ENCODE measurements around the gene DAPP1. TPM values are rescaled to one million over a fixed set of nuclear protein-coding genes. Genes with fewer than 3 reads are reported as not detected.

Gene DAPP1
- total RNA-seq, 1 experiment from 2014 or later: not detected

DNA sequence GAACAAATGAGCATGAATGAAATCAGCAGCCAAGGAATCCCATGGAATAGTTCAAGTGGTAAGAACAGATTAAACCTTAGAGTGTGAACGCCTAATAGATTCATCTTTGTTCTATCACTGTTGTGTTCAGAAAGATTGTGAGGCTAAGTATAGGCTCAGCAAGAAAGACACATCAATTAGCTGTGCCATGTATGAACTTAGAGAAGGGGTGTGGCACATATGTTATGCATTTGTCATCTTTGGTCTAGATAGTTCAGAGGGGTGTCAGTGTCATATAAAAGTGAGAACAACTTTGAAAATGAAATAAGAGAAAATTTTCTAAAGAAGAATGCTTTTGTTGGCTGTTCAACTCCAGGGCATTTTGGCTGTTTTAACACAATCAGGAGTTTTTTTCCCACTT is 9.4 kb downstream of the DAPP1 start (continued):
- TF ChIP-seq, protein P1, sequence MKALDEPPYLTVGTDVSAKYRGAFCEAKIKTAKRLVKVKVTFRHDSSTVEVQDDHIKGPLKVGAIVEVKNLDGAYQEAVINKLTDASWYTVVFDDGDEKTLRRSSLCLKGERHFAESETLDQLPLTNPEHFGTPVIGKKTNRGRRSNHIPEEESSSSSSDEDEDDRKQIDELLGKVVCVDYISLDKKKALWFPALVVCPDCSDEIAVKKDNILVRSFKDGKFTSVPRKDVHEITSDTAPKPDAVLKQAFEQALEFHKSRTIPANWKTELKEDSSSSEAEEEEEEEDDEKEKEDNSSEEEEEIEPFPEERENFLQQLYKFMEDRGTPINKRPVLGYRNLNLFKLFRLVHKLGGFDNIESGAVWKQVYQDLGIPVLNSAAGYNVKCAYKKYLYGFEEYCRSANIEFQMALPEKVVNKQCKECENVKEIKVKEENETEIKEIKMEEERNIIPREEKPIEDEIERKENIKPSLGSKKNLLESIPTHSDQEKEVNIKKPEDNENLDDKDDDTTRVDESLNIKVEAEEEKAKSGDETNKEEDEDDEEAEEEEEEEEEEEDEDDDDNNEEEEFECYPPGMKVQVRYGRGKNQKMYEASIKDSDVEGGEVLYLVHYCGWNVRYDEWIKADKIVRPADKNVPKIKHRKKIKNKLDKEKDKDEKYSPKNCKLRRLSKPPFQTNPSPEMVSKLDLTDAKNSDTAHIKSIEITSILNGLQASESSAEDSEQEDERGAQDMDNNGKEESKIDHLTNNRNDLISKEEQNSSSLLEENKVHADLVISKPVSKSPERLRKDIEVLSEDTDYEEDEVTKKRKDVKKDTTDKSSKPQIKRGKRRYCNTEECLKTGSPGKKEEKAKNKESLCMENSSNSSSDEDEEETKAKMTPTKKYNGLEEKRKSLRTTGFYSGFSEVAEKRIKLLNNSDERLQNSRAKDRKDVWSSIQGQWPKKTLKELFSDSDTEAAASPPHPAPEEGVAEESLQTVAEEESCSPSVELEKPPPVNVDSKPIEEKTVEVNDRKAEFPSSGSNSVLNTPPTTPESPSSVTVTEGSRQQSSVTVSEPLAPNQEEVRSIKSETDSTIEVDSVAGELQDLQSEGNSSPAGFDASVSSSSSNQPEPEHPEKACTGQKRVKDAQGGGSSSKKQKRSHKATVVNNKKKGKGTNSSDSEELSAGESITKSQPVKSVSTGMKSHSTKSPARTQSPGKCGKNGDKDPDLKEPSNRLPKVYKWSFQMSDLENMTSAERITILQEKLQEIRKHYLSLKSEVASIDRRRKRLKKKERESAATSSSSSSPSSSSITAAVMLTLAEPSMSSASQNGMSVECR (CRISPR knock-in tag; IDR thresholded peaks at IDR 0.05; ENCODE audit: borderline replicate concordance): no peak
- TF ChIP-seq, protein P2, sequence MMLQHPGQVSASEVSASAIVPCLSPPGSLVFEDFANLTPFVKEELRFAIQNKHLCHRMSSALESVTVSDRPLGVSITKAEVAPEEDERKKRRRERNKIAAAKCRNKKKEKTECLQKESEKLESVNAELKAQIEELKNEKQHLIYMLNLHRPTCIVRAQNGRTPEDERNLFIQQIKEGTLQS (CRISPR knock-in tag; conservative IDR thresholded peaks at IDR 0.05): no peak
- TF ChIP-seq NR2C2 (CRISPR knock-in tag; IDR thresholded peaks at IDR 0.05) (no peak), ZNF219 (CRISPR knock-in tag; IDR thresholded peaks at IDR 0.05; ENCODE audit: borderline replicate concordance) (no peak), FOXJ3 (CRISPR knock-in tag; IDR thresholded peaks at IDR 0.05; ENCODE audit: borderline replicate concordance) (no peak), ZNF263 (CRISPR knock-in tag; IDR thresholded peaks at IDR 0.05; ENCODE audit: low read depth) (no peak), ZNF671 (CRISPR knock-in tag; IDR thresholded peaks at IDR 0.05) (no peak), MXD4 (CRISPR knock-in tag; IDR thresholded peaks at IDR 0.05; ENCODE audit: borderline replicate concordance) (no peak), TCF7 (CRISPR knock-in tag; IDR thresholded peaks at IDR 0.05; ENCODE audit: low read depth) (no peak)
- TF ChIP-seq, protein P3, sequence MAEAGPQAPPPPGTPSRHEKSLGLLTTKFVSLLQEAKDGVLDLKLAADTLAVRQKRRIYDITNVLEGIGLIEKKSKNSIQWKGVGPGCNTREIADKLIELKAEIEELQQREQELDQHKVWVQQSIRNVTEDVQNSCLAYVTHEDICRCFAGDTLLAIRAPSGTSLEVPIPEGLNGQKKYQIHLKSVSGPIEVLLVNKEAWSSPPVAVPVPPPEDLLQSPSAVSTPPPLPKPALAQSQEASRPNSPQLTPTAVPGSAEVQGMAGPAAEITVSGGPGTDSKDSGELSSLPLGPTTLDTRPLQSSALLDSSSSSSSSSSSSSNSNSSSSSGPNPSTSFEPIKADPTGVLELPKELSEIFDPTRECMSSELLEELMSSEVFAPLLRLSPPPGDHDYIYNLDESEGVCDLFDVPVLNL (CRISPR knock-in tag; IDR thresholded peaks at IDR 0.05; ENCODE audit: borderline replicate concordance, low read depth): no peak
- TF ChIP-seq, protein P4, sequence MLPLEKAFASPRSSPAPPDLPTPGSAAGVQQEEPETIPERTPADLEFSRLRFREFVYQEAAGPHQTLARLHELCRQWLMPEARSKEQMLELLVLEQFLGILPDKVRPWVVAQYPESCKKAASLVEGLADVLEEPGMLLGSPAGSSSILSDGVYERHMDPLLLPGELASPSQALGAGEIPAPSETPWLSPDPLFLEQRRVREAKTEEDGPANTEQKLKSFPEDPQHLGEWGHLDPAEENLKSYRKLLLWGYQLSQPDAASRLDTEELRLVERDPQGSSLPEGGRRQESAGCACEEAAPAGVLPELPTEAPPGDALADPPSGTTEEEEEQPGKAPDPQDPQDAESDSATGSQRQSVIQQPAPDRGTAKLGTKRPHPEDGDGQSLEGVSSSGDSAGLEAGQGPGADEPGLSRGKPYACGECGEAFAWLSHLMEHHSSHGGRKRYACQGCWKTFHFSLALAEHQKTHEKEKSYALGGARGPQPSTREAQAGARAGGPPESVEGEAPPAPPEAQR (CRISPR knock-in tag; IDR thresholded peaks at IDR 0.05): no peak

DNA sequence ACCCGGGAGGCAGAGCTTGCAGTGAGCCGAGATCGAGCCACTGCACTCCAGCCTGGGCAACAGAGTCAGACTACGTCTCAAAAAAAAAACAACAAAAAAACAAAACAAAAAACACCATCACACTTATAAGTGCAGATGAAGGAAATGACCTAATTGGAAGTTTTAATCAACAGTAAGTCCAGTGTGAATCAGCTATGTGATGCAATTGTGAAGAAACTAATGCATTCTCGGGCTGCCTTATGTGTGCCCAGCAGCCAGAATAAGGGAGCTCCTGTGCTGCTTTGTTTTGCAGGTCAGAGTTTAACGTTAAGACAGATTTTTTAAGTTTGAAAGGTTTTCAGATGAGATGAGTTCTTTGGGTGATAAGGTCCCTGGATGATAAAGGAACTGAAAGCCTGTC is 10.8 kb downstream of the DAPP1 start:
- H3K27me3 Mint-ChIP-seq (ENCODE audit: low read depth): no peaks in the 10 kb centered on the region
- CTCF ChIA-PET: interaction anchor here (0.8 kb wide), 1 partner anchor 19 kb away, joined by 3 read pairs; no protein-coding TSS in a partner anchor
- 0 out of 2 replicates have a peak, but pooled peaks cover 2% of the 10 kb centered on the region for H3K4me1 Mint-ChIP-seq
- H3K4me3 Mint-ChIP-seq: no peak overlapping the region
- no peak for ATAC-seq
- no peak overlapping the region for H3K27ac Mint-ChIP-seq
- no peaks in the 10 kb centered on the region for H3K9me3 Mint-ChIP-seq
- no peak for DNase-seq (ENCODE audit: low spot score)
- POLR2A ChIA-PET: no interaction called here
- no peaks in the 10 kb centered on the region for H3K36me3 Mint-ChIP-seq
- TF ChIP-seq, protein P5, sequence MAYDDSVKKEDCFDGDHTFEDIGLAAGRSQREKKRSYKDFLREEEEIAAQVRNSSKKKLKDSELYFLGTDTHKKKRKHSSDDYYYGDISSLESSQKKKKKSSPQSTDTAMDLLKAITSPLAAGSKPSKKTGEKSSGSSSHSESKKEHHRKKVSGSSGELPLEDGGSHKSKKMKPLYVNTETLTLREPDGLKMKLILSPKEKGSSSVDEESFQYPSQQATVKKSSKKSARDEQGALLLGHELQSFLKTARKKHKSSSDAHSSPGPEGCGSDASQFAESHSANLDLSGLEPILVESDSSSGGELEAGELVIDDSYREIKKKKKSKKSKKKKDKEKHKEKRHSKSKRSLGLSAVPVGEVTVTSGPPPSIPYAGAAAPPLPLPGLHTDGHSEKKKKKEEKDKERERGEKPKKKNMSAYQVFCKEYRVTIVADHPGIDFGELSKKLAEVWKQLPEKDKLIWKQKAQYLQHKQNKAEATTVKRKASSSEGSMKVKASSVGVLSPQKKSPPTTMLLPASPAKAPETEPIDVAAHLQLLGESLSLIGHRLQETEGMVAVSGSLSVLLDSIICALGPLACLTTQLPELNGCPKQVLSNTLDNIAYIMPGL (CRISPR knock-in tag; IDR thresholded peaks at IDR 0.05): no peak
- TF ChIP-seq, protein P6, sequence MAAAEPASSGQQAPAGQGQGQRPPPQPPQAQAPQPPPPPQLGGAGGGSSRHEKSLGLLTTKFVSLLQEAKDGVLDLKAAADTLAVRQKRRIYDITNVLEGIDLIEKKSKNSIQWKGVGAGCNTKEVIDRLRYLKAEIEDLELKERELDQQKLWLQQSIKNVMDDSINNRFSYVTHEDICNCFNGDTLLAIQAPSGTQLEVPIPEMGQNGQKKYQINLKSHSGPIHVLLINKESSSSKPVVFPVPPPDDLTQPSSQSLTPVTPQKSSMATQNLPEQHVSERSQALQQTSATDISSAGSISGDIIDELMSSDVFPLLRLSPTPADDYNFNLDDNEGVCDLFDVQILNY (CRISPR knock-in tag; IDR thresholded peaks at IDR 0.05): no peak
- TF ChIP-seq NR1H2 (CRISPR knock-in tag; IDR thresholded peaks at IDR 0.05) (no peak), RELA (CRISPR knock-in tag; IDR thresholded peaks at IDR 0.05; ENCODE audit: borderline replicate concordance) (no peak), ZNF263 (CRISPR knock-in tag; IDR thresholded peaks at IDR 0.05; ENCODE audit: low read depth) (no peak)
- TF ChIP-seq, protein P7, sequence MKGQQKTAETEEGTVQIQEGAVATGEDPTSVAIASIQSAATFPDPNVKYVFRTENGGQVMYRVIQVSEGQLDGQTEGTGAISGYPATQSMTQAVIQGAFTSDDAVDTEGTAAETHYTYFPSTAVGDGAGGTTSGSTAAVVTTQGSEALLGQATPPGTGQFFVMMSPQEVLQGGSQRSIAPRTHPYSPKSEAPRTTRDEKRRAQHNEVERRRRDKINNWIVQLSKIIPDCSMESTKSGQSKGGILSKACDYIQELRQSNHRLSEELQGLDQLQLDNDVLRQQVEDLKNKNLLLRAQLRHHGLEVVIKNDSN (CRISPR knock-in tag; IDR thresholded peaks at IDR 0.05): no peak
- TF ChIP-seq, protein P8, sequence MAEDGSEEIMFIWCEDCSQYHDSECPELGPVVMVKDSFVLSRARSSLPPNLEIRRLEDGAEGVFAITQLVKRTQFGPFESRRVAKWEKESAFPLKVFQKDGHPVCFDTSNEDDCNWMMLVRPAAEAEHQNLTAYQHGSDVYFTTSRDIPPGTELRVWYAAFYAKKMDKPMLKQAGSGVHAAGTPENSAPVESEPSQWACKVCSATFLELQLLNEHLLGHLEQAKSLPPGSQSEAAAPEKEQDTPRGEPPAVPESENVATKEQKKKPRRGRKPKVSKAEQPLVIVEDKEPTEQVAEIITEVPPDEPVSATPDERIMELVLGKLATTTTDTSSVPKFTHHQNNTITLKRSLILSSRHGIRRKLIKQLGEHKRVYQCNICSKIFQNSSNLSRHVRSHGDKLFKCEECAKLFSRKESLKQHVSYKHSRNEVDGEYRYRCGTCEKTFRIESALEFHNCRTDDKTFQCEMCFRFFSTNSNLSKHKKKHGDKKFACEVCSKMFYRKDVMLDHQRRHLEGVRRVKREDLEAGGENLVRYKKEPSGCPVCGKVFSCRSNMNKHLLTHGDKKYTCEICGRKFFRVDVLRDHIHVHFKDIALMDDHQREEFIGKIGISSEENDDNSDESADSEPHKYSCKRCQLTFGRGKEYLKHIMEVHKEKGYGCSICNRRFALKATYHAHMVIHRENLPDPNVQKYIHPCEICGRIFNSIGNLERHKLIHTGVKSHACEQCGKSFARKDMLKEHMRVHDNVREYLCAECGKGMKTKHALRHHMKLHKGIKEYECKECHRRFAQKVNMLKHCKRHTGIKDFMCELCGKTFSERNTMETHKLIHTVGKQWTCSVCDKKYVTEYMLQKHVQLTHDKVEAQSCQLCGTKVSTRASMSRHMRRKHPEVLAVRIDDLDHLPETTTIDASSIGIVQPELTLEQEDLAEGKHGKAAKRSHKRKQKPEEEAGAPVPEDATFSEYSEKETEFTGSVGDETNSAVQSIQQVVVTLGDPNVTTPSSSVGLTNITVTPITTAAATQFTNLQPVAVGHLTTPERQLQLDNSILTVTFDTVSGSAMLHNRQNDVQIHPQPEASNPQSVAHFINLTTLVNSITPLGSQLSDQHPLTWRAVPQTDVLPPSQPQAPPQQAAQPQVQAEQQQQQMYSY (CRISPR knock-in tag; IDR thresholded peaks at IDR 0.05): no peak
- TF ChIP-seq, protein P9, sequence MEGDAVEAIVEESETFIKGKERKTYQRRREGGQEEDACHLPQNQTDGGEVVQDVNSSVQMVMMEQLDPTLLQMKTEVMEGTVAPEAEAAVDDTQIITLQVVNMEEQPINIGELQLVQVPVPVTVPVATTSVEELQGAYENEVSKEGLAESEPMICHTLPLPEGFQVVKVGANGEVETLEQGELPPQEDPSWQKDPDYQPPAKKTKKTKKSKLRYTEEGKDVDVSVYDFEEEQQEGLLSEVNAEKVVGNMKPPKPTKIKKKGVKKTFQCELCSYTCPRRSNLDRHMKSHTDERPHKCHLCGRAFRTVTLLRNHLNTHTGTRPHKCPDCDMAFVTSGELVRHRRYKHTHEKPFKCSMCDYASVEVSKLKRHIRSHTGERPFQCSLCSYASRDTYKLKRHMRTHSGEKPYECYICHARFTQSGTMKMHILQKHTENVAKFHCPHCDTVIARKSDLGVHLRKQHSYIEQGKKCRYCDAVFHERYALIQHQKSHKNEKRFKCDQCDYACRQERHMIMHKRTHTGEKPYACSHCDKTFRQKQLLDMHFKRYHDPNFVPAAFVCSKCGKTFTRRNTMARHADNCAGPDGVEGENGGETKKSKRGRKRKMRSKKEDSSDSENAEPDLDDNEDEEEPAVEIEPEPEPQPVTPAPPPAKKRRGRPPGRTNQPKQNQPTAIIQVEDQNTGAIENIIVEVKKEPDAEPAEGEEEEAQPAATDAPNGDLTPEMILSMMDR (IDR thresholded peaks at IDR 0.05): no peak
